SK-N-SH (cell line): ENCODE results near the gene FIZ1.

Experiments
- CTCF ChIP-seq: fragments of 200-600 bp; sonication (generic); IDR thresholded peaks from 2 replicates; pipeline ENCODE4 v1.6.1; 2017; ENCODE audit warnings: antibody characterized with exemption, mild to moderate bottlenecking, moderate library complexity
- EP300 ChIP-seq, 2 experiments: IDR thresholded peaks; 2 replicates each; pipeline versions ENCODE4 v1.4.0 to v1.6.1; 2012; ENCODE audit warnings: borderline replicate concordance in 1 of 2, low read depth in 1 of 2, low read length in 1 of 2
- GABPA ChIP-seq: IDR thresholded peaks from 2 replicates; pipeline ENCODE4 v1.4.0; 2012; ENCODE audit warnings: low read depth, mild to moderate bottlenecking
- MAX ChIP-seq: IDR thresholded peaks from 2 replicates; pipeline ENCODE4 v1.4.0; 2012; ENCODE audit warnings: low read depth
- POLR2AphosphoS5 ChIP-seq: IDR thresholded peaks from 2 replicates; pipeline ENCODE4 v1.6.1; 2012; ENCODE audit warnings: low read depth, low read length
- RFX5 ChIP-seq: IDR thresholded peaks from 2 replicates; pipeline ENCODE4 v1.6.1; 2012; ENCODE audit warnings: mild to moderate bottlenecking, improper control_type of control experiment, low read length
- SMC3 ChIP-seq: IDR thresholded peaks from 2 replicates; pipeline ENCODE4 v1.6.1; 2012; ENCODE audit warnings: low read depth, low read length, improper control_type of control experiment
- TAF1 ChIP-seq: IDR thresholded peaks from 2 replicates; pipeline ENCODE4 v1.6.1; 2012; ENCODE audit warnings: low read depth, mild to moderate bottlenecking, low read length, moderate library complexity, borderline replicate concordance
- TF ChIP-seq, protein P1 (sequence below): fragments of 150-350 bp; IDR thresholded peaks from 2 replicates; pipeline ENCODE4 v1.6.1; 2017; ENCODE audit warnings: antibody characterized with exemption, low read length, low read depth, borderline replicate concordance
- TF ChIP-seq, protein P2 (sequence below): IDR thresholded peaks from 2 replicates; pipeline ENCODE4; 2012

DNA sequence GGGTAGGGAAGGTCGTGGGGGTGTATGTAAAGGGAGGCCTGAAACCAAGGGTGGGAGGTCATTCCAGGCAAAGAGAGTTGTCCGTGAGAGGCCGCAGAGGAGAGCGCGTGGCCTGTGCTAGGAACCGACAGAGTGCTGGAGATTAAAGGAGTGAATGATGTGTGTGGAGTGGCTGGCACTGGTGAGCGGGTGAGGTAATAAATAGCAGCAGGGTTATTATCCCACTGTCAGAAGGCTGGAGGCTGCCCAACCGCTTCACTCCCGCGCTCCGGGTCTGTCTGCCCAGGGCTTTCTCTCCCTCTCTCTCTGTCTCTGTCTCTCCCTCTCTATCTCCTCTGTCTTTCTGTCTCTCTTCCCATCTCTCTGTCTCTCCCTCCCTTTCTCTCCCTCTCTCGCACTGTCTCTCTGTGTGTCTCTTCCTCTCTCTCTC lies 36.0 kb downstream of the FIZ1 start:
- no peak for TF ChIP-seq EP300 (IDR thresholded peaks at IDR 0.05; ENCODE audit: borderline replicate concordance in 1 of 2, low read depth in 1 of 2, low read length in 1 of 2)
- no peak for TF ChIP-seq CTCF
- TF ChIP-seq RFX5: no peak
- no peak for TF ChIP-seq GABPA
- TF ChIP-seq, protein P1, sequence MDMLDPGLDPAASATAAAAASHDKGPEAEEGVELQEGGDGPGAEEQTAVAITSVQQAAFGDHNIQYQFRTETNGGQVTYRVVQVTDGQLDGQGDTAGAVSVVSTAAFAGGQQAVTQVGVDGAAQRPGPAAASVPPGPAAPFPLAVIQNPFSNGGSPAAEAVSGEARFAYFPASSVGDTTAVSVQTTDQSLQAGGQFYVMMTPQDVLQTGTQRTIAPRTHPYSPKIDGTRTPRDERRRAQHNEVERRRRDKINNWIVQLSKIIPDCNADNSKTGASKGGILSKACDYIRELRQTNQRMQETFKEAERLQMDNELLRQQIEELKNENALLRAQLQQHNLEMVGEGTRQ: no peak
- TF ChIP-seq POLR2AphosphoS5: no peak
- no peak for TF ChIP-seq SMC3
- TF ChIP-seq, protein P2, sequence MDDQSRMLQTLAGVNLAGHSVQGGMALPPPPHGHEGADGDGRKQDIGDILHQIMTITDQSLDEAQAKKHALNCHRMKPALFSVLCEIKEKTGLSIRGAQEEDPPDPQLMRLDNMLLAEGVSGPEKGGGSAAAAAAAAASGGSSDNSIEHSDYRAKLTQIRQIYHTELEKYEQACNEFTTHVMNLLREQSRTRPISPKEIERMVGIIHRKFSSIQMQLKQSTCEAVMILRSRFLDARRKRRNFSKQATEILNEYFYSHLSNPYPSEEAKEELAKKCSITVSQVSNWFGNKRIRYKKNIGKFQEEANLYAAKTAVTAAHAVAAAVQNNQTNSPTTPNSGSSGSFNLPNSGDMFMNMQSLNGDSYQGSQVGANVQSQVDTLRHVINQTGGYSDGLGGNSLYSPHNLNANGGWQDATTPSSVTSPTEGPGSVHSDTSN: no peak
- no peak for TF ChIP-seq MAX
- no peak for TF ChIP-seq TAF1
